Loucy (cell line): ENCODE measurements around the gene ITGB1BP1.

Source experiments
- H2AFZ ChIP-seq: fragments of 200-600 bp; sonication (generic); 2 replicates; pipeline ENCODE4 v1.6.0; 2016; ENCODE audit warnings: antibody characterized with exemption, mild to moderate bottlenecking, low read length, moderate library complexity
- H3F3A ChIP-seq: fragments of 200-600 bp; 2 replicates; pipeline ENCODE4 v1.6.0; 2016; ENCODE audit warnings: antibody characterized with exemption, low read depth, mild to moderate bottlenecking
- H3K27me3 ChIP-seq: fragments of 200-600 bp; sonication (generic); 2 replicates; pipeline ENCODE4 v1.6.1; 2014; ENCODE audit warnings: low read length, mild to moderate bottlenecking; ENCODE audit not compliant: insufficient read depth, poor library complexity, severe bottlenecking
- H3K36me3 ChIP-seq: fragments of 200-600 bp; sonication (generic); 2 replicates; pipeline ENCODE4 v1.6.1; 2016; ENCODE audit warnings: low read length; ENCODE audit not compliant: insufficient read depth
- H3K4me1 ChIP-seq: fragments of 200-600 bp; sonication (generic); 2 replicates; pipeline ENCODE4 v1.5.1; 2014; ENCODE audit warnings: low read length, mild to moderate bottlenecking; ENCODE audit not compliant: insufficient read depth, poor library complexity, severe bottlenecking
- H3K4me2 ChIP-seq: fragments of 200-600 bp; sonication (generic); 2 replicates; pipeline ENCODE4 v1.6.0; 2014; ENCODE audit warnings: antibody characterized with exemption, low read length, low read depth, mild to moderate bottlenecking; ENCODE audit not compliant: poor library complexity, severe bottlenecking
- H3K4me3 ChIP-seq: fragments of 200-600 bp; sonication (generic); 2 replicates; pipeline ENCODE4 v1.5.1; 2014; ENCODE audit warnings: low read length, mild to moderate bottlenecking, mixed read lengths; ENCODE audit not compliant: poor library complexity, severe bottlenecking
- H3K79me2 ChIP-seq: fragments of 200-600 bp; sonication (generic); 2 replicates; pipeline ENCODE4 v1.6.1; 2014; ENCODE audit warnings: low read length; ENCODE audit not compliant: insufficient read depth
- H3K9ac ChIP-seq: fragments of 200-600 bp; sonication (generic); 2 replicates; pipeline ENCODE4 v1.6.0; 2014; ENCODE audit warnings: mild to moderate bottlenecking, low read depth, low read length, moderate library complexity; ENCODE audit not compliant: poor library complexity, severe bottlenecking
- H3K9me2 ChIP-seq: fragments of 200-600 bp; sonication (generic); replicated peaks from 2 replicates; pipeline ENCODE4 v1.6.1; 2016; ENCODE audit warnings: low read depth, low read length, mixed read lengths
- H3K9me3 ChIP-seq: fragments of 200-600 bp; sonication (generic); 2 replicates; pipeline ENCODE4 v1.6.1; 2014; ENCODE audit warnings: mild to moderate bottlenecking, antibody characterized with exemption, low read length, low read depth; ENCODE audit not compliant: insufficient read depth
- H4K20me1 ChIP-seq: fragments of 200-600 bp; sonication (generic); 2 replicates; pipeline ENCODE4 v1.6.0; 2014; ENCODE audit warnings: antibody characterized with exemption, low read length, mild to moderate bottlenecking; ENCODE audit not compliant: insufficient read depth, poor library complexity, severe bottlenecking
- CTCF ChIP-seq: fragments of 200-600 bp; sonication (generic); conservative IDR thresholded peaks from 2 replicates; pipeline ENCODE4 v1.5.1; 2014; ENCODE audit warnings: mild to moderate bottlenecking, antibody characterized with exemption, low read length
- EZH2phosphoT487 ChIP-seq: fragments of 200-600 bp; IDR thresholded peaks from 2 replicates; pipeline ENCODE4 v1.6.1; 2018; ENCODE audit warnings: antibody characterized with exemption, mild to moderate bottlenecking, moderate library complexity, borderline replicate concordance

The ITGB1BP1 gene

GRCh38 chr2:9463698-9464034 lies 40.3 kb upstream of the ITGB1BP1 start:
- TF ChIP-seq CTCF (no peak), EZH2phosphoT487 (no peak)
- no peak overlapping the region for H3K4me2 ChIP-seq
- no peaks in the 10 kb centered on the region for H3K9me3 ChIP-seq
- H3K79me2 ChIP-seq = no peaks in the 10 kb centered on the region
- H3F3A ChIP-seq = no peaks in the 10 kb centered on the region; the same call in 1 of the 2 replicates
- peaks cover 8% of the 10 kb centered on the region for H3K4me1 ChIP-seq
- no peak overlapping the region for H2AFZ ChIP-seq
- no peaks in the 10 kb centered on the region for H3K27me3 ChIP-seq
- no peaks in the 10 kb centered on the region for H4K20me1 ChIP-seq
- H3K9ac ChIP-seq = no peak overlapping the region
- H3K4me3 ChIP-seq = no peak overlapping the region
- no peaks in the 10 kb centered on the region for H3K9me2 ChIP-seq
- H3K36me3 ChIP-seq = peaks cover 22% of the 10 kb centered on the region; the same call in 1 of the 2 replicates

- Histone ChIP-seq H4K20me1 (no peaks in the 10 kb centered on the region), H3K4me1 (peaks cover 8% of the 10 kb centered on the region), H3K79me2 (no peaks in the 10 kb centered on the region), H3F3A (no peaks in the 10 kb centered on the region; the same call in 1 of the 2 replicates), H2AFZ (no peak overlapping the region), H3K4me3 (no peak overlapping the region), H3K36me3 (peaks cover 22% of the 10 kb centered on the region; the same call in 1 of the 2 replicates), H3K27me3 (no peaks in the 10 kb centered on the region), H3K4me2 (no peak overlapping the region), H3K9me3 (no peaks in the 10 kb centered on the region), H3K9ac (no peak overlapping the region), H3K9me2 (no peaks in the 10 kb centered on the region)
- TF ChIP-seq CTCF (no peak), EZH2phosphoT487 (no peak)
These were observed 39.8 kb upstream of the ITGB1BP1 start for GRCh38 chr2:9462886-9463697.

DNA sequence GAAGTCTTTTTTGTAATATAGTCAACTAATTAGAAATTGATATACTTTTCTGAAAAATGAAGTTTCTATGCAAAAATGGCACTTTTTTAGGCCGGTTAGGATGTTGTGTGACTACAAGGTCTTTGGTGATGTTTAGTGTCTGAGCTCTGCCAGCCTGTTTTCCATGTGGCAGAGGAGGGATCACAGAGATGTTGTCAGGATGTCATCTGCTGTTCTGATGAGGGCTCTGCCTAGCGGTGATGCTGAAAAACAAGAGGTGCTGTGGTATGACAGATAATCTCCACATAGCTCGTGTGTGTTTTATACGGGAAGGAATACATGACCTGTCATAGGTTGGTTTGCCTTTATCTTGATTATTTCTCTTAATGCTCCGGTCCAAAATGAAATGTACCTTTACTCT lies 39.0 kb upstream of the ITGB1BP1 start:
- Histone ChIP-seq H2AFZ (no peak overlapping the region), H4K20me1 (no peaks in the 10 kb centered on the region), H3K9me2 (no peaks in the 10 kb centered on the region), H3K4me1 (peaks cover 8% of the 10 kb centered on the region), H3K4me2 (no peak overlapping the region), H3K36me3 (peaks cover 17% of the 10 kb centered on the region; the same call in 1 of the 2 replicates), H3K79me2 (no peaks in the 10 kb centered on the region), H3K9me3 (no peaks in the 10 kb centered on the region), H3K4me3 (no peak overlapping the region), H3F3A (no peaks in the 10 kb centered on the region; the same call in 1 of the 2 replicates), H3K9ac (no peak overlapping the region), H3K27me3 (no peaks in the 10 kb centered on the region)
- TF ChIP-seq EZH2phosphoT487 = no peak
- no peak for TF ChIP-seq CTCF
